Measurements from ENCODE around the gene L3MBTL3. TPM values are rescaled to one million over a fixed set of nuclear protein-coding genes. Genes with fewer than 3 reads are reported as not detected.
A peak's percentile ranks its signal among the peaks of the same experiment; 100 is the strongest.
"Not testable (repeated sequence)": the region's sequence is repeated elsewhere in the genome, so short reads cannot be mapped to it uniquely, and the experiment has no call there.

The L3MBTL3 gene
- polyA plus RNA-seq, 1 experiment = 6.8 TPM

- CTCF ChIA-PET = interaction anchor here (0.7 to 1.5 kb wide), 2 partner anchors 16 to 53 kb away, joined by 3 read pairs; no protein-coding TSS in a partner anchor
- no peak for DNase-seq (ENCODE audit: low read depth)
- H3K4me3 ChIP-seq (ENCODE audit: low read depth, low read length) = no peak overlapping the region
- POLR2A ChIA-PET = no interaction called here
- TF ChIP-seq, protein P1, sequence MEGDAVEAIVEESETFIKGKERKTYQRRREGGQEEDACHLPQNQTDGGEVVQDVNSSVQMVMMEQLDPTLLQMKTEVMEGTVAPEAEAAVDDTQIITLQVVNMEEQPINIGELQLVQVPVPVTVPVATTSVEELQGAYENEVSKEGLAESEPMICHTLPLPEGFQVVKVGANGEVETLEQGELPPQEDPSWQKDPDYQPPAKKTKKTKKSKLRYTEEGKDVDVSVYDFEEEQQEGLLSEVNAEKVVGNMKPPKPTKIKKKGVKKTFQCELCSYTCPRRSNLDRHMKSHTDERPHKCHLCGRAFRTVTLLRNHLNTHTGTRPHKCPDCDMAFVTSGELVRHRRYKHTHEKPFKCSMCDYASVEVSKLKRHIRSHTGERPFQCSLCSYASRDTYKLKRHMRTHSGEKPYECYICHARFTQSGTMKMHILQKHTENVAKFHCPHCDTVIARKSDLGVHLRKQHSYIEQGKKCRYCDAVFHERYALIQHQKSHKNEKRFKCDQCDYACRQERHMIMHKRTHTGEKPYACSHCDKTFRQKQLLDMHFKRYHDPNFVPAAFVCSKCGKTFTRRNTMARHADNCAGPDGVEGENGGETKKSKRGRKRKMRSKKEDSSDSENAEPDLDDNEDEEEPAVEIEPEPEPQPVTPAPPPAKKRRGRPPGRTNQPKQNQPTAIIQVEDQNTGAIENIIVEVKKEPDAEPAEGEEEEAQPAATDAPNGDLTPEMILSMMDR (IDR thresholded peaks at IDR 0.05; ENCODE audit: insufficient read depth, low read depth, low read length) = no peak
- no peaks in the 10 kb centered on the region; the same call in none of the 2 replicates for H3K27me3 ChIP-seq (ENCODE audit: control insufficient read depth, insufficient read depth, low read length)
- H3K36me3 ChIP-seq (ENCODE audit: control insufficient read depth, insufficient read depth, low read length) = no peaks in the 10 kb centered on the region
Observed at GRCh38 chr6:130167655-130168054, 149.3 kb downstream of the L3MBTL3 start.

GRCh38 chr6:130170160-130170559, 151.8 kb downstream of the L3MBTL3 start:
- POLR2A ChIA-PET; CTCF ChIA-PET; DNase-seq (ENCODE audit: low read depth); H3K36me3 ChIP-seq (ENCODE audit: control insufficient read depth, insufficient read depth, low read length); H3K4me3 ChIP-seq (ENCODE audit: low read depth, low read length); H3K27me3 ChIP-seq (ENCODE audit: control insufficient read depth, insufficient read depth, low read length): not testable (repeated sequence)

GRCh38 chr6:130173377-130174004, 155.1 kb downstream of the L3MBTL3 start:
- H3K4me3 ChIP-seq (ENCODE audit: low read depth, low read length); POLR2A ChIA-PET; H3K36me3 ChIP-seq (ENCODE audit: control insufficient read depth, insufficient read depth, low read length); H3K27me3 ChIP-seq (ENCODE audit: control insufficient read depth, insufficient read depth, low read length); DNase-seq (ENCODE audit: low read depth); CTCF ChIA-PET: not testable (repeated sequence)

- CTCF ChIA-PET = no interaction called here
Observed at GRCh38 chr6:130176378-130176777, 158.0 kb downstream of the L3MBTL3 start.

DNA sequence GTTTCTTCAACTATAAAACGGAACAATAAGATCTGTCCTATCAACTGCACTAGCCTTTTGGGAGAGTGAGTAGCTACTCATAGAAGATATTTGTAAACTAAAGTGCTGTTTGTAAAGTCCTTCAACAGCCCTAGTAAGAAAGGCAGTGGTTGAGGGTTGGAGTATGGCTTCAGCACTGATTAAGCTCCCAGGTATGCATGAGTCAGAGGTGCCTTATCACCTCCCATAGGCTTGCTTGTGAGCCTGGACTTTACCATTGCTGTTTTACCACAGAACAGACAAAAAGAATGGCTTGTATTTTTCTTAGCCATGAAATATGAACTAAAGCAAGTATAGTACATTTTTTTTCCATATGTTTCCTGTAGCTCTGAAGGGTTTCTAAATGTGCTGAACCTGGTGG, 160.3 kb downstream of the L3MBTL3 start:
- TF ChIP-seq, protein P1 (IDR thresholded peaks at IDR 0.05; ENCODE audit: insufficient read depth, low read depth, low read length) = no peak
- H3K4me3 ChIP-seq (ENCODE audit: low read depth, low read length) = no peak overlapping the region
- POLR2A ChIA-PET = no interaction called here
- no peaks in the 10 kb centered on the region for H3K36me3 ChIP-seq (ENCODE audit: control insufficient read depth, insufficient read depth, low read length)
- peak; percentile 47 for DNase-seq (ENCODE audit: low read depth)
- CTCF ChIA-PET = no interaction called here
- H3K27me3 ChIP-seq (ENCODE audit: control insufficient read depth, insufficient read depth, low read length) = no peaks in the 10 kb centered on the region

More at GRCh38 chr6:130176378-130176777, 158.0 kb downstream of the L3MBTL3 start:
- Histone ChIP-seq H3K27me3 (ENCODE audit: control insufficient read depth, insufficient read depth, low read length) (no peaks in the 10 kb centered on the region), H3K4me3 (ENCODE audit: low read depth, low read length) (no peak overlapping the region), H3K36me3 (ENCODE audit: control insufficient read depth, insufficient read depth, low read length) (no peaks in the 10 kb centered on the region)
- DNase-seq (ENCODE audit: low read depth) = no peak
- TF ChIP-seq, protein P1 (IDR thresholded peaks at IDR 0.05; ENCODE audit: insufficient read depth, low read depth, low read length) = no peak
- POLR2A ChIA-PET = no interaction called here

DNA sequence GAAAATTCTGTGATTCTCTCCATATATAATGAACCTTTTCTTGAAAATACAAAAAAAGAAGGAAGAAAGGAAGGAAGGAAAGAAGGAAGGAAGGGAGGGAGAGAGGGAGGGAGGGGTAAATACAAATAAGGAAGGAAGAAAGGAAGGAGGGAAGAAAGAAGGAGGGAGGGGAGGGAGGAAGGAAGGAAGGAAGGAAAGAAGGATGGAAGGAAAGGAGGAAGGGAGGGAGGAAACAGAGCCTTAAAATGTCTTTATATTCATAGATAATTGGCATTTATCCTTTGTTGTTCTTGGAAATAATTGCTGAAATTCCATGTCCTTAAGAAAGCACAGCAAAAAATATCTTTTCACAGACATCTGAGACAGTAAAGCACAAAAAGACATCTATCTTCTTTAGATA, 164.1 kb downstream of the L3MBTL3 start:
- ChIA-PET CTCF (interaction anchor here (0.6 kb wide), 1 partner anchor 291 kb away, joined by 3 read pairs; no protein-coding TSS in a partner anchor), POLR2A (no interaction called here)
- no peaks in the 10 kb centered on the region for H3K27me3 ChIP-seq (ENCODE audit: control insufficient read depth, insufficient read depth, low read length)
- H3K4me3 ChIP-seq (ENCODE audit: low read depth, low read length) = no peak overlapping the region
- DNase-seq (ENCODE audit: low read depth) = no peak
- TF ChIP-seq, protein P1 (IDR thresholded peaks at IDR 0.05; ENCODE audit: insufficient read depth, low read depth, low read length) = no peak
- H3K36me3 ChIP-seq (ENCODE audit: control insufficient read depth, insufficient read depth, low read length) = no peaks in the 10 kb centered on the region

All from BJ (cell line).